Skin epidermis (tissue), 12 donors: ENCODE measurements around the gene PPP1R12B.
"Not testable (repeated sequence)": the region's sequence is repeated elsewhere in the genome, so short reads cannot be mapped to it uniquely, and the experiment has no call there.

Experiments used
- H3K27ac ChIP-seq, 21 experiments: fragments of 200-600 bp; sonication (generic) in 11 of 21; one replicate each; pipeline ENCODE4 v1.5.0; 2020; ENCODE audit warnings: mild to moderate bottlenecking in 3 of 21, inconsistent platforms in 2 of 21, moderate library complexity in 2 of 21
- H3K4me3 ChIP-seq, 7 experiments: fragments of 200-600 bp; sonication (generic) in 2 of 7; one replicate each; pipeline ENCODE4 v1.5.0; 2020; ENCODE audit warnings: inconsistent platforms in 2 of 7, mild to moderate bottlenecking in 2 of 7, moderate library complexity in 1 of 7

The PPP1R12B gene

DNA sequence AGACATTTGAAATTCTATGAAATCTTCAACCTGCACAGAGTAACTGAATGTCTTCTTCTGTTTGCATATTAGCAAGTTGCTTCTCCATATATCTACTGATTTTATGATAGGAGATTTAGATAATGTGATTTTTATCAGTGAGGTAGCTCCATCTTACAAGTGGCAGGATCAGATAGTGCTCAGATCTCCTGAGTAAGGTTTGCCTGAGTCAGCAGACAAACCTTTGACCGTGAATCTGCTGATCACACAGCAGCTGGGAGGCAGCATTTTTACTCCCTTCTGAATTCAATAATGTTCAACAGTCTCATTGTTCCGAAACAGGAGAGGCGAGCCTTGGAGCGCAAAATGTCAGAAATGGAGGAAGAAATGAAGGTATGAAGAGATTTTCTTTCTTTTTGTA lies 220.3 kb downstream of the PPP1R12B start:
- Histone ChIP-seq H3K27ac (peak overlapping the region in 7 of 21 experiments; percentile 5 to 49 (median 22)), H3K4me3 (no peak overlapping the region)

DNA sequence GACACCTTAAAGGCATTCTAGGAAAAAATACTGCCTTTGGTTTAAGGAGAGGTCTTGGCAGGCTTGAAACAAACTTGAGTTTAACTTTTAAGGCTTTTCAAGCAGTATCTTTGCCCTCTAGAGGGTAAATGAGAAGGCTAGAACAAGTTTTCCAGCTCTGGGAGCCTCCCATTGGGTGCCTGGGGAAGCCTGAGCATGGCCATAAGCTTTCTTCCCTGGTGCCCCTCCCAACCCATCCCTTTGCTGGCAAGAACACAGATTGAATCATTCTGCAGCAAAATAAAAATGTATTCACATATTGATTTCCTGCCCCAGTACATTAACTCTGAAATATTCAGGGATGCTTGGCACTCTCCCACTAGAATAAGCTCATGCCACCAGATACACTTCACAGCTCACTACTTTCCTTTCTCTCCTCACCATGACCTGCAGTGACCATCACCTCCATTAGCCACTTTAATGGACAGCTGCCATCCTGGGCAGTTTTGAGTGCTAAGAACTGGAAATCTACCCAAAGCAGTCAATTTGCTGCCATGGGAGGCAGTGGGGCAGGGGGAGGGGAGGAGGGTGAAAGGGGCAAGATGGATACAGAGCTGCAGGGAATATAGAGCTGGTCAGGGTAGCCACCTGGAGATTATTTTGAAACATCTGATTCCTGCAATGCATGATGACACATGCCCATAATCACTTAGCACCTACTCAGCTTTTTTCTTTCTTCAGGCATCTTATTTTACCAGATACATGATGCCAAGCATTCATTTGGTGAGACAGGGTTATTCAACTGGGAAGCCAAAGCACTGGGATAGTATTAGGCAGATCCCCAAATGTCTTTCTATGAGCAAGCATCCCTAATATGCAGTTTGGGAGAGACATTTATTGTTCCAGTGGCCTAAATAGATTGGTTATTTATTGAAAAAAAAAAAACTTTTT lies 221.2 kb downstream of the PPP1R12B start:
- H3K4me3 ChIP-seq = no peak overlapping the region
- peak overlapping the region in 6 of 21 experiments; percentile 5 to 49 (median 21) for H3K27ac ChIP-seq

DNA sequence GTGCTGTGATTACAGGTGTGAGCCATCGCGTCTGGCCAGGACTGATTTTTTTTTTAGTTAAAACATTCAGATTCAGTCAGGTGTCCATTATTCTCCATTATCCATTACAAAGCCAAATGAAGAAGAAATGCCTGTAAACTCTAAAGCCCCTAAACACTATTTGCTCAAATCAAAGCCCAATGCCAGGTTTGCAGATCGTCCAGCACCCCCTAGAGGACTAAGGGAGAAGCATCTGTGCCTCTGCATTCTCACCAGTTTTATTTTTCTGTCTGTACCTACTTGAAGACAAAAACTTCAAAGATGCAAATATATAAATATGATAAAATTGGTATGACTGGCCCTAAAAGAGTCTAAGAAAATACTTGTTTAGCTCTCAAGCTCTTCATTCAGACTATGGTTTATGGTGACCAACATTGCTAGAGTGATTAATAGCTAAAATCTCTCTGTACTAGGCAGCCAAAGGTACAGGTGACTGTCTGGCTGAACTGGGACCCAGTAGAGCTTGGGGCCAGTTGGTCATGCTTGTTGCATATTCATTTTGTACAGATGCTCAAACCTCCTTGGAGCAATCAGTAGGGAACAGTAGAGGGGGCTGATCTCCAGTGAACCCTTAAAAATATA lies 223.3 kb downstream of the PPP1R12B start:
- no peak overlapping the region for H3K4me3 ChIP-seq
- H3K27ac ChIP-seq = peak overlapping the region in 1 of 21 experiments; percentile 17

DNA sequence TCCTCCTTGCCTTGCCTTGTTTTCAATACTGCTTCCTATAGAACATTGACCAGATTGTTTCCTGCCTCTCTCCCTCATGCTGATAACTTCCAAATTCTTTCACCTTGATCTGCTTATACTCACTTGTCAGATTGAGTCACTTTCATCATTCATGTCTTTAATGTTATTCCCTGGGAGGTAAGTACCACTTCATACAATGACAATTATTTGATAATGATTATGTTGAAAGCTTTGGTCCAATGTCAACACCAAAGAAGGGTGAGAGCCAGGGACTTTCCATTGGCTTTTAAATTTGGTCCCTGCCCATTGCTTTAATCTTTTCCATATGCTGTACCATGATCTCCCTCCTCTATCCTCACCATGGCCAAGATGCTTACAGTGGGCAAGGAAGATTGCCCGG lies 224.4 kb downstream of the PPP1R12B start:
- Histone ChIP-seq H3K4me3 (no peak overlapping the region), H3K27ac (no peak overlapping the region)

DNA sequence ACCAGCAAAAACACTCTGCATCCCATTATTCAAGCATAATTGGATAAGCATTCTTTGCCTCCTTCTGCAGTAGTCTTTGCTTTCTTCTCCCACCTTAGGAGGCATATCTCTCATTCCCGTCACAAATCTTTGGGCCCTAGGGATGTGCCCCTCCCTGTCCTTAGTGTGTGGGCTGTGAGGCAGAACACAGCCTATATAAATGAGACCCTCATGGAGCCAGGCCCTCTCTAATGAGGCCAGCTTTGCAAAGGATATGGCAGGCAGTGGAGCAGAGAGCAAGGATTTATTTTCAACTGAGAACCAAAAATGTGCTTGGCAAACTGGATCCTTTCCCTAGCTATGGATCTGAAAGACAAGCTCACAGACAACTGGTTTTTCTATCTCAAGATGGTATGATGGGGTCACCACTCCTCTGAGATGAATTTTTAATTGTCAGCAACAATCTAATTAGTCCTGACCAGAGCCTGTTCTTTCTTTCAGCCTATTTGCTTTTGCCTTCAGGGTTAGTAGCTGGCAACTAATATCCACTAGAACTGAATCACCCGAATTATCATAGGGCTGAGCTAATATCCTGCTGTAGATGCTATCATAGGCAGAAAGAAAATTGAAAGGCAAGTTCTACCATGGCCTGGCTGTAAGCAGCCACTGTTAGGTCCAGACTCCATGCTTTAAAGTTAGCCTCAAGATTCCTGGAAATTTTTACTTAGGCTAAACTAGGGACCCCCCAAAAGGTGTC lies 227.6 kb downstream of the PPP1R12B start:
- Histone ChIP-seq H3K27ac (peak overlapping the region in 13 of 21 experiments; percentile 22 to 75 (median 50)), H3K4me3 (no peak overlapping the region)

DNA sequence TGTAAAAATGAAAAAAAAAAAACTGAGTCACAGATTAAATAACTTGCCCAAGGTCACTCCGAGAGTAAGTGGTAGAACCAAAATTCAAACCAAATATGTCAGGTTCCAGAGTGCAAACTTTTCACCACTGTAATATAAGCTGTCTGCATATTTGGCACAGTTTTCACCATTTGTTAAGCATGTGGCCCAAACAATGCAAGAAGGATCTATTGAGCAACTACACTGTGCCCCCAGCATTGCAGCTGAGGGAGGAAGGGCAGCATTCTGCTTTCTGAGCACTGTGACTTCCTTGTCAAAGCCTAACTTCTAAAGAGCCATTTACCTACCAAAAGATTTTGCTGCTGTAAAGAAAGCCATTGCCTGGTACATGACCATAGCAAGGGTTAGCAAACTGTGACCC lies 228.3 kb downstream of the PPP1R12B start:
- Histone ChIP-seq H3K4me3 (no peak overlapping the region), H3K27ac (peak overlapping the region in 15 of 21 experiments; percentile 6 to 75 (median 47))

DNA sequence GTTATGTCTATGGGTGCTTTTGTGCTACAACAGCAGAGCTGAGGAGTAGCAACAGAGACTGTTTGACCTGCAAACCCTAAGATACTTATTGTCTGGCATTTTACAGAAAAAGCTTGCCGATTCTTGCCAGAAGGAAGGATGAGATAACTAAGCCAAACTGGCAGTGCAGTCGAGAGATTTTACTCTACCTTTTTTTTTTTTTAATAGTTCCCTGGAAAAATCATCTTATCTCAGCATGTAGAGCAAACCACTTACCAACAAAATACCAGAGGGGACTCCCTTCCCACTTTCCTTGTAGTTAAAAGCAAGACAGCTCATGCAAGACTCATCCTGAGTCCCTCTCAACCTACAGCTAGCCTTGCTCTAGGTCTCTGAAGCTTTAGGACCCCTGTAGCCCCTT lies 228.9 kb downstream of the PPP1R12B start:
- H3K4me3 ChIP-seq = no peak overlapping the region
- peak overlapping the region in 16 of 21 experiments; percentile 8 to 75 (median 52) for H3K27ac ChIP-seq

DNA sequence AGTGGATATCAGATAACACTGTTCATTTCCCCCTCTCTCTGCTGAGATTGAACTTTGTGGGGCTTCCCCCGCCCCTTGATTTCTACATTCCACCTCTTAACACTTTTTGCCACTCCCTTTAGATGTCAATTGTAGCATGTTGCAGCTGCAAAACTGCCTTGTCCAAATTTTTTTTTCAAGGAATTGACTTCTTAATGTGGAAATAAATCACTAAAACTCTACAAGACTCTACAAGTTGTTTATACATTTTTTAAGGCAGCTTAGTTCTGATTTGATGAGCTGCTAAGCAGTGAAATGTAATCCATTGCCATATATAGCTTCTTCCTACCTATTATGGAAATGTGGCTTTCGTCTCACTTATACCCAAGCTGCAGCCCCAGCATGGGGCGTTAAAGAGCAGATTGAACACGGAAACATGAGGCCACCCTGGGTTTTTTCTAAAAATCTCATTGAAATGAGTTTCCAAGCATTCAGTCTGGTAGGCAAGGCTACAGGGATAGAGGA lies 229.6 kb downstream of the PPP1R12B start:
- Histone ChIP-seq H3K4me3 (no peak overlapping the region), H3K27ac (peak overlapping the region in 17 of 21 experiments; percentile 3 to 75 (median 42))

DNA sequence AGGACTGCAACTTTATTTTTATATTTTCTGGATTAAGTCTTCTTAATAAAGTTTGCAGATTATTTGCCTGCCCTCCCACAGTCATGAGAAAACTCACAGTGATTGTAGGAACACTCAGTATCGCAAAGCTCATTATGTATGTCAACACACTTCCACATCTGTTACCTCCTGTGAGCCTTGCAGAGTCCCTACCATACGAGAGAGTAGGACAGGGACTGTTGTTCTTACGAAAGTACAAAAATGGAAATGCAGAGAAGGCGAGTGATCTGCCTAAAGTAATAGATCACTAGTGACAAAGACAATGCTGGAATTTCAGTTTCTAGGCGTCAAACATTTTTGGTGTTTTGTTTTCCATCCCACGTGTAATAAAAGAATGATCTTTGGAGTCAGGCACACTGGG lies 230.1 kb downstream of the PPP1R12B start:
- H3K4me3 ChIP-seq = no peak overlapping the region
- H3K27ac ChIP-seq = peak overlapping the region in 12 of 21 experiments; percentile 0 to 48 (median 21)

DNA sequence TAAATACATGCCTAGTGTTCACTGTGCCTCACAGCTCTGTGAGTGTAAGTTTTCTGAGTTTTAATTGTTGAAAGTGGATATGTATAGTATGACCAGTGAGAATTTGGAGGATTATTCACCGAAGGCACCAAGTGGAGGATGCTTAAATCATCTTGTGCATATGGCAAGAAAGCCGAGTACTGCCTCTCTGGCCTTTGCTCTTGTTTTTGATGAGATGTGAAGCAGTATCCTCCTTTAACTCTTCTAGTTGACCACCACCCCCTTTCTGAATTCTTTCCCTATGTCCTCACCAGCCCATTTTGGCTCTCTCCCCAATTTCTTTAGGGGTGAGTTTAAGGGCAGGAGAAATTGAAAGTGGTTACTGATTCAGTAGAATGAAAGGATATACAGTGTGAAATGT lies 231.3 kb downstream of the PPP1R12B start:
- Histone ChIP-seq H3K27ac (peak overlapping the region in 2 of 21 experiments; percentile 10 to 15), H3K4me3 (no peak overlapping the region)

DNA sequence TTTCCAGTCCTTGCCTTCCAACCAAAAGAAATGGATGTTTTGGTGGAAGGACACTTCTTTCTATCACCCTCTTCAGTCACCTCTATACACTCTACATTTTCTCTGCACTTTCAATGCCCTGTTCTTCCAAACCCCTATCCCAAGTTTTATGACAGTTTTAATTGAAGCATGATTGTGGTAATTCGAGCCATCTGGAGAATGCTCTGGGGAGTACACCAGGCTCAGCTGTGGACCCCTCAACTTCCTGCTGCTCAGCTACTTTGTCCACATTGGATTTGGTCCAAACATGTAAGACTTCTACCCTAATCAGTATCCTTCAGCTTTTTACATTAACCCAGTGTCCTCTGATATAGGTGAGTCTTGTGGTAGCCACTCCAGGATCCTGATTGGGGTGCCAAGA lies 232.1 kb downstream of the PPP1R12B start:
- H3K27ac ChIP-seq = no peak overlapping the region

DNA sequence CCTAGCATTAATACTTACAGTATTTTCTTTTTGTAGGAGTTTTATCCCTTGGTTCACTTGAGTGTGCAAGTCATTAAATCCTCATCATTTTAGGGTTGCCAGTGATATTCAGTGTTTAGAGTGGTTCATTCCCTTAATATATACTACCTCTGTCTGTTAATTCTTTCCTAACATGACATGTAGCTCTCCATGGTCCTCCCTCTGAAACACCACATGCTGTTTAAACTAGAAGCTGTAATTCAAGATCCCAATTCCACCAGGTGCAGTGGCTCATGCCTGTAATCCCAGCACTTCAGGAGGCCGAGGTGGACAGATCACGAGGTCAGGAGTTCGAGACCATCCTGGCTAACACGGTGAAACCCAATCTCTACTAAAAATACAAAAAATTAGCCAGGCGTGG lies 233.9 kb downstream of the PPP1R12B start:
- not testable (repeated sequence) for H3K27ac ChIP-seq, H3K4me3 ChIP-seq

More for the DNA sequence above, 232.1 kb downstream of the PPP1R12B start:
- H3K4me3 ChIP-seq = no peak overlapping the region

DNA sequence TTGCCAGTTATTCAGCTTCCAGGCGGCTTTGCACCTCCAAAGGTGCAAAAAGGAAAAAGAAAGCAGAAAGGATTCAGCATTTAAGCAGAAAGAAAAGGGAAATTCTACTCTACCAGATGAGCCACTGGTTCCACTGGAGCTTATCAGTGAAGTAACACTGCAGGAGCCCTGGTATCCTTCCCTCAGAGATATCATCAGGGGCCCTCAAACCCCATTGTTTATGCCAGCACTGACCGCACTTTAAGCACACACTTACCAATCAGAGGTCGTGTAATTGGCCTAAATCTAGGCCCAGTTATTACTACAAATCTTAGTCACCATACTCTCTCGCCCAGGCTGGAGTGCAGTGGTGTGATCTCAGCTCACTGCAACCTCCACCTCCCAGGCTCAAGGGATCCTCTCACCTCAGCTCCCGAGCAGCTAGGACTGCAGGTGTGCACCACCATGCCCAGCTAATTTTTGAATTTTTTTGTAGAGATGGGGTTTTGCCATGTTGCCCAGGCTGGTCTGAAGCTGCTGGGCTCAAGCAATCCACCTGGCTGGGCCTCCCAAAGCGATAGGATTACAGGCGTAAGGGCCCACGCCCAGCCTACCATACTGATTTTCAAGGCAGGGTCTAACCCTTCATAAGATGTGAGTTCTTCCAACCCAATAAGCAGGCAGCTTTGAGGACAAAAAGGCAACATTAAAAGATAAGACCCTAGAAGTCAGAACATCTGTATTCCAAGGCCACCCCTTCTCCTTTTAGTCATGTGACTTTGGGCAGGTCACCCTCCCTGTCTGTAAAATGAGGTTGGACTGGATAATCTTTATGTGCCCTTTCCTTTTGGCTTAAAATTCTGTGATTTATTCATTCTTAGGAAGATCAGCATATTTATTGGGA lies 236.4 kb downstream of the PPP1R12B start:
- Histone ChIP-seq H3K27ac (no peak overlapping the region), H3K4me3 (no peak overlapping the region)

DNA sequence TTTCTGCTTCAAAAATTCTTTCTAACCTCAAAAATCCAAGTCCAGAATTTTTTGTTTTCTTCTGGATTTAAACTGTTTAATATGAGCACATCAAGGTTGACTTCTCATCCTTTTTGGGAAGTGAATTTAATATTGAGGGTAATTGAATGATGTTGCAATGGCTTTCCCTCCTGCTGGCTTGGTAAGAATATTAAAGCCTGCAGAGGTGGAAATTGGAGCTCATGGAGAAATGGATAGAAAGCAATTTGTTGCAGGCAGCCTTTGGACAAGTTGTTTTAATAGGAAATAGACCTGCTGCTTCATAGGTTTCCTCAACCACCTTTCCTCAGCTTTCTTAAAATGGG lies 237.1 kb downstream of the PPP1R12B start:
- Histone ChIP-seq H3K4me3 (no peak overlapping the region), H3K27ac (peak overlapping the region in 1 of 21 experiments; percentile 18)

DNA sequence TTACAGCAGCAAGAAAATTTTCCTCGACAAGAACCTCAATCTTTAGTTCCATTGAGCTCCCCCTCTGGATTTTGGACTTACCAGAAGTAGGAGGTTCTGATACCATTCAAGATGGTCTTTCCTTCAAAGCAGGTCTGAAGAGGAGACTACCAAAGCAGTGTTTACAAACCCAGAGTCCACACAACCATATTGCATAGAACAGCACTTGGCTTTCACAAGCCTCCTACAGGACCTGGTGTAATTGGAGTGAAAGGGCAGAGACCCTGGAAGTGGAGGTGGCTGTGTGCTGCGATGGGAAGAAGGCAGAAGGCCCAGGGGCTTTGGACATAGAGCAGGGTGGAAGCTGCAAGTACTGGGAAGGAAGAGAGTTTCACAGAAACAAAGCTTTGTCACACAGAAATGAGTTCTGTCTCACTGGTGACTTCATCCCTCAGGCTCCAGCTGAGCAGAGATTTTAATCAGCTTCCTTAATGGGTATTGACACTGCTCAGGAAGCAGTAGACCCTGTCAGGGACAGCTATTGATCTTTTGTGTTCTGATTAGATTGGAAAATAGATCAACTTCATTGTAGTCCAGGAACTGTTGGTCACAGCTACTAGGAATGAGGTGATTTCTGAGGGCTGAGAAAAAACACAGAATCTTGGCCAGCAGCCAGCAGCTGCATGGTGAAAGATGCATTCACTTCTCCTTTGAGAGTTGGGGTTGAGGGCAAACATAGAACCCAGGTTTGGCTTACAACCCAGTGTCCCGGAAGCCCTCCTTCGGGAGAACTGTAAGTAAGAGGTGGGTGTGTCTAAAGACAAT lies 237.7 kb downstream of the PPP1R12B start:
- no peak overlapping the region for H3K4me3 ChIP-seq
- H3K27ac ChIP-seq = peak overlapping the region in 1 of 21 experiments; percentile 18

DNA sequence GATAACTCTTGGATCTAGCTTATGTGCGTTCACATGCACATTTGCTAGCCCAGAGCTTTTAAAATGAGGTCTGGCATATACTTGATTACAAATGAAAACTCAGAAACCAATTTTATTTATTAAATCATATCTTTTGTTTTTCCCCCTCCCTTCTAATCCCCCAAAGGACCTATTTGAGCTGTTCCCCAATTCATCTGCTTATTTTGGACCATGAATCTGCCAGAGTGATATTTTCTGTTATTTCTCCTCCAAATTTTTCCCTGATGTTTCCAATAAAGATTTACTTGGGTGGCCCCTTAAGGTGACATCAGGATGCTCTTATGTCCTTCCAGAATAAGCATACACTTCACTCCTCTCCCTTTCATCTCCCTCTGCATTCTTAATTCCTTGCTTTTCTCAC lies 238.4 kb downstream of the PPP1R12B start:
- Histone ChIP-seq H3K4me3 (no peak overlapping the region), H3K27ac (no peak overlapping the region)

DNA sequence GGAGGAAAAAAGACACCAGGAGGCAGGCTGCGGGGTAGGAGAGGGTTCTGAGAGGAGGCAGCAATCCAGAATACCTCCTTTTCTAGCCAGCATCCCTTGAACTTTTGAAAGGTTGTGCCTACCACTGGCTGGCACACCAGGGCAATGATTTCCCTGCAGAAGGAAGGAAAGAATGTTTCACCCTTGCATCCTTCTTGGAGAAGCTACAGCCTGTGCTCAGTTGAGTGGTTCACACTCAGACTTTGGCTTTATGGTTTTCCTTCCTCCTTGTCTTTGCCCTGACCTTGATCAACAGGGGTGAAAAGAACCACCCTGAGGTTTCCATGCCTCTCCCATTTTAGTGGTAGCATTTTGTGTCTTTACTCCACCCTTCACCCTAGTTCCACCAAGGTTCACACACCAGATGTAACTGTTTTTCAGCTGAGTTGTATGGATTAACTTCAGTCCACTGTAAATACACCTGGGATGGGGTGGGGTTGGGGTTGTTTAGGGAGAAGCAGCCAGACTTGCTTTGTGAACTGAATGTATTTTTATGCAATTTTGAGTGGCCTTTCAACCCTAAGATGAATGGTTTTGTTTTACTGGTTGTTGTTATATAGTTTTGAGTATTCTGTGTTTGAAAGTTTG lies 239.5 kb downstream of the PPP1R12B start:
- Histone ChIP-seq H3K4me3 (no peak overlapping the region), H3K27ac (peak overlapping the region in 4 of 21 experiments; percentile 20 to 61 (median 35))
